Aorta (tissue), 5 donors: ENCODE results near the gene AZGP1. TPM values are rescaled to one million over a fixed set of nuclear protein-coding genes. Genes with fewer than 3 reads are reported as not detected.

ENCODE experiments used
- ATAC-seq: fragments of 200-7000 bp; cut with Tn5 transposase; one replicate; pipeline ENCODE4 v1.9.1; 2022; ENCODE audit warnings: moderate library complexity; ENCODE audit not compliant: low FRiP score
- DNase-seq, 2 donors: peaks; one replicate each; pipeline ENCODE4 v3.0.0-alpha.2; 2020
- H3K27ac ChIP-seq, 2 donors: one replicate each; pipeline ENCODE4 v1.5.1; 2013; ENCODE audit warnings: low read length in 2 of 2, mild to moderate bottlenecking in 2 of 2, moderate library complexity in 2 of 2, control low read depth in 1 of 2, inconsistent platforms in 1 of 2, low read depth in 1 of 2
- H3K27me3 ChIP-seq, 2 donors: one replicate each; pipeline ENCODE4 v1.6.1; 2013; ENCODE audit warnings: control low read depth in 1 of 2, low read length in 1 of 2, mild to moderate bottlenecking in 1 of 2, moderate library complexity in 1 of 2; ENCODE audit not compliant: insufficient read depth in 2 of 2, control insufficient read depth in 1 of 2
- H3K36me3 ChIP-seq, 2 donors: one replicate each; pipeline ENCODE4 v1.6.1; 2013; ENCODE audit warnings: control low read depth in 1 of 2, low read length in 1 of 2, mild to moderate bottlenecking in 1 of 2; ENCODE audit not compliant: insufficient read depth in 2 of 2, control insufficient read depth in 1 of 2
- H3K4me1 ChIP-seq, 2 donors: one replicate each; pipeline ENCODE4 v1.6.1; 2013; ENCODE audit warnings: low read length in 2 of 2, control low read depth in 1 of 2, mild to moderate bottlenecking in 1 of 2, moderate library complexity in 1 of 2; ENCODE audit not compliant: insufficient read depth in 2 of 2, control insufficient read depth in 1 of 2
- H3K4me3 ChIP-seq, 2 donors: one replicate each; pipeline ENCODE4 v1.5.1; 2013; ENCODE audit warnings: low read length in 2 of 2, control low read depth in 1 of 2, mild to moderate bottlenecking in 1 of 2
- H3K9me3 ChIP-seq: one replicate; pipeline ENCODE4 v1.6.1; 2013; ENCODE audit warnings: mild to moderate bottlenecking, low read length; ENCODE audit not compliant: control insufficient read depth
- WGBS, 2 donors: extraction: QIAGEN DNeasy Blood & Tissue Kit; methylation state at CpG; one replicate each; pipeline ENCODE4 v1.1.7; 2013; 5-methylcytosine and 5-hydroxymethylcytosine counted together
- intact Hi-C, 2 donors: fragments of 100-400 bp; cut with DNase I; formaldehyde crosslinking; loops; one replicate each; pipeline versions ENCODE4 v1.14.2 to v1.15.0; 2022
- polyA plus RNA-seq, 2 donors: library from polyadenylated mRNA; stranded (reverse); fragments of 200-250 nt; gene quantifications; one replicate each; pipeline ENCODE4 v1.2.3, GENCODE V29; 2013
- total RNA-seq, 2 donors: library from RNA; stranded (reverse); fragmentation: NEBNext Ultra II Directional; extraction: Animal tissue kit (Norgen Biotek cat#: 25700); gene quantifications; one replicate each; pipeline ENCODE4 v1.2.1, GENCODE V29; 2021
- donor health status: healthy with polysubstance abuse.
- donor health status: Bipolar disorder and iron deficiency.
- donor health status: DM: no; HTN: no; CAD: no.
- donor health status: DM: no; HTN: no; CAD: no.
- donor health status: DM: yes; HTN: yes; CAD: no.

Gene AZGP1
- total and polyA plus RNA-seq, 4 donors = 0.13 to 3.5 (median 0.96) TPM

GRCh38 chr7:99918959-99919813 lies 56.6 kb downstream of the AZGP1 start, which contains the start of gene TRIM4:
Gene TRIM4, minus strand, starts transcription at chr7:99919530. Its CDS starts 129 bp downstream, at chr7:99919401.
- ATAC-seq (peak; percentile 98), DNase-seq (peak; percentile 95 to 96)
- intact Hi-C loops = loop anchor here in 1 of 2 donors (10.0 kb wide), 1 partner anchor 76 kb away; no protein-coding TSS in a partner anchor
- H3K9me3 ChIP-seq = no peaks in the 10 kb centered on the region
- H3K27ac ChIP-seq = peak within 1 kb of the TSS; percentile 17 to 61
- peak within 1 kb of the TSS; percentile 63 to 81 for H3K4me3 ChIP-seq
- WGBS, 2 donors = 0 to 2% methylated on average over 80 to 81 of the region's 81 CpGs
- H3K36me3 ChIP-seq = no peaks in the 10 kb centered on the region
- H3K27me3 ChIP-seq = no peaks in the 10 kb centered on the region
- H3K4me1 ChIP-seq = peaks cover 0 to 3% of the 10 kb centered on the region in 2 donors

Other genes with a start within 250 kb of the AZGP1 start
- gene CYP3A7, start 240.8 kb downstream of the AZGP1 start, total RNA-seq = not detected
- gene CYP3A7, start 240.8 kb downstream of the AZGP1 start, polyA plus RNA-seq = under 1 TPM in 1 of 2 donors, not detected in 1; 0.05 TPM
- not detected for gene CYP3A4, start 191.8 kb downstream of the AZGP1 start, total RNA-seq
- 10 to 100 TPM in 1 of 2 donors, not detected in 1; 12.9 TPM for gene CYP3A4, start 191.8 kb downstream of the AZGP1 start, polyA plus RNA-seq
- under 1 TPM in 1 of 2 donors, not detected in 1; 0.24 TPM for gene CYP3A43, start 148.0 kb downstream of the AZGP1 start, total RNA-seq
- gene CYP3A43, start 148.0 kb downstream of the AZGP1 start, polyA plus RNA-seq = not detected
- gene OR2AE1, start 99.0 kb downstream of the AZGP1 start, total RNA-seq = under 1 TPM in 1 of 2 donors, not detected in 1; 0.36 TPM
- not detected for gene OR2AE1, start 99.0 kb downstream of the AZGP1 start, polyA plus RNA-seq
- 10 to 100 TPM; 24.7 to 33.4 TPM for gene TRIM4, start 56.5 kb downstream of the AZGP1 start, total RNA-seq
- gene TRIM4, start 56.5 kb downstream of the AZGP1 start, polyA plus RNA-seq = 10 to 100 TPM; 16.4 to 20.3 TPM
- gene GJC3, start 46.4 kb downstream of the AZGP1 start, total RNA-seq = under 1 TPM in 1 of 2 donors, not detected in 1; 0.57 TPM
- gene GJC3, start 46.4 kb downstream of the AZGP1 start, polyA plus RNA-seq = not detected
- 10 to 100 TPM; 57.9 to 80.9 TPM for gene ZKSCAN1, start 39.6 kb upstream of the AZGP1 start, total RNA-seq
- 10 to 100 TPM in 1 of 2 donors, 1 to 10 TPM in 1; 6.5 to 15.3 TPM for gene ZKSCAN1, start 39.6 kb upstream of the AZGP1 start, polyA plus RNA-seq
- gene ZSCAN21, start 73.7 kb upstream of the AZGP1 start, total RNA-seq = 10 to 100 TPM in 1 of 2 donors, 1 to 10 TPM in 1; 7.9 to 10.7 TPM
- gene ZSCAN21, start 73.7 kb upstream of the AZGP1 start, polyA plus RNA-seq = 10 to 100 TPM in 1 of 2 donors, 1 to 10 TPM in 1; 7.0 to 10.3 TPM
- gene ZNF3, start 105.7 kb upstream of the AZGP1 start, total RNA-seq = 10 to 100 TPM; 22.0 to 26.7 TPM
- gene ZNF3, start 105.7 kb upstream of the AZGP1 start, polyA plus RNA-seq = 10 to 100 TPM in 1 of 2 donors, 1 to 10 TPM in 1; 6.3 to 24.1 TPM
- 10 to 100 TPM; 79.7 to 81.0 TPM for gene COPS6, start 112.9 kb upstream of the AZGP1 start, total RNA-seq
- 100 to 1,000 TPM in 1 of 2 donors, 10 to 100 TPM in 1; 73.9 to 132 TPM for gene COPS6, start 112.9 kb upstream of the AZGP1 start, polyA plus RNA-seq
- 10 to 100 TPM; 27.1 to 45.8 TPM for gene MCM7, start 125.4 kb upstream of the AZGP1 start, total RNA-seq
- gene MCM7, start 125.4 kb upstream of the AZGP1 start, polyA plus RNA-seq = 10 to 100 TPM; 47.2 to 90.8 TPM
- gene AP4M1, start 125.6 kb upstream of the AZGP1 start, total RNA-seq = 10 to 100 TPM; 14.9 to 20.5 TPM
- gene AP4M1, start 125.6 kb upstream of the AZGP1 start, polyA plus RNA-seq = 10 to 100 TPM in 1 of 2 donors, 1 to 10 TPM in 1; 8.1 to 60.9 TPM
- 10 to 100 TPM; 31.7 to 38.7 TPM for gene TAF6, start 143.3 kb upstream of the AZGP1 start, total RNA-seq
- 10 to 100 TPM; 24.2 to 39.3 TPM for gene TAF6, start 143.3 kb upstream of the AZGP1 start, polyA plus RNA-seq
- gene CNPY4, start 143.6 kb upstream of the AZGP1 start, total RNA-seq = 10 to 100 TPM; 14.0 to 29.5 TPM
- 10 to 100 TPM; 17.2 to 35.0 TPM for gene CNPY4, start 143.6 kb upstream of the AZGP1 start, polyA plus RNA-seq
- 1 to 10 TPM; 1.8 to 1.9 TPM for gene MBLAC1, start 150.9 kb upstream of the AZGP1 start, total RNA-seq
- gene MBLAC1, start 150.9 kb upstream of the AZGP1 start, polyA plus RNA-seq = 1 to 10 TPM; 1.4 to 2.3 TPM
- gene LAMTOR4, start 172.9 kb upstream of the AZGP1 start, total RNA-seq = 100 to 1,000 TPM in 1 of 2 donors, 10 to 100 TPM in 1; 80.2 to 104 TPM
- 100 to 1,000 TPM; 267 to 310 TPM for gene LAMTOR4, start 172.9 kb upstream of the AZGP1 start, polyA plus RNA-seq
- 10 to 100 TPM; 16.5 to 17.4 TPM for gene TRAPPC14, start 182.7 kb upstream of the AZGP1 start, total RNA-seq
- gene TRAPPC14, start 182.7 kb upstream of the AZGP1 start, polyA plus RNA-seq = 10 to 100 TPM in 1 of 2 donors, 1 to 10 TPM in 1; 3.6 to 28.2 TPM
- gene GAL3ST4, start 192.6 kb upstream of the AZGP1 start, total RNA-seq = 10 to 100 TPM in 1 of 2 donors, 1 to 10 TPM in 1; 4.4 to 14.9 TPM
- 10 to 100 TPM in 1 of 2 donors, 1 to 10 TPM in 1; 5.8 to 12.5 TPM for gene GAL3ST4, start 192.6 kb upstream of the AZGP1 start, polyA plus RNA-seq
- gene GPC2, start 201.3 kb upstream of the AZGP1 start, total RNA-seq = 1 to 10 TPM in 1 of 2 donors, under 1 TPM in 1; 0.78 to 3.7 TPM
- gene GPC2, start 201.3 kb upstream of the AZGP1 start, polyA plus RNA-seq = 1 to 10 TPM in 1 of 2 donors, under 1 TPM in 1; 0.63 to 1.2 TPM
- 1 to 10 TPM in 1 of 2 donors, under 1 TPM in 1; 0.96 to 1.5 TPM for gene STAG3, start 201.9 kb upstream of the AZGP1 start, total RNA-seq
- 1 to 10 TPM in 1 of 2 donors, under 1 TPM in 1; 0.13 to 1.7 TPM for gene STAG3, start 201.9 kb upstream of the AZGP1 start, polyA plus RNA-seq
- 1 to 10 TPM in 1 of 2 donors, under 1 TPM in 1; 0.23 to 2.1 TPM for gene PVRIG, start 243.9 kb upstream of the AZGP1 start, total RNA-seq
- under 1 TPM in 1 of 2 donors, not detected in 1; 0.25 TPM for gene PVRIG, start 243.9 kb upstream of the AZGP1 start, polyA plus RNA-seq